ENCODE measurements around the gene RANBP10.

GRCh38 chr16:67807148-67807682 is 855 bp upstream of the RANBP10 start:
- TF ChIP-seq POLR2A (IDR thresholded peaks at IDR 0.05) (no peak), CTCF (IDR thresholded peaks at IDR 0.05) (peak in 1 of 6 experiments; percentile 43), EP300 (IDR thresholded peaks at IDR 0.05) (no peak), POLR2AphosphoS5 (IDR thresholded peaks at IDR 0.05) (no peak)
